H1 (cell line): ENCODE measurements around the gene YBX2. TPM values are rescaled to one million over a fixed set of nuclear protein-coding genes. Genes with fewer than 3 reads are reported as not detected.

Experiments used
- ASH2L ChIP-seq: fragments of 200-600, 300-600 bp; sonication (generic); IDR thresholded peaks from one replicate; pipeline ENCODE4 v1.7.1; 2017; ENCODE audit warnings: low read length
- BRCA1 ChIP-seq: IDR thresholded peaks from 2 replicates; pipeline ENCODE4 v1.6.1; 2012; ENCODE audit warnings: low read depth, low read length, improper control_type of control experiment
- NANOG ChIP-seq: IDR thresholded peaks from 2 replicates; pipeline ENCODE4 v1.6.1; 2011; ENCODE audit warnings: low read length, low read depth, mild to moderate bottlenecking, inconsistent platforms; ENCODE audit not compliant: insufficient read depth, poor library complexity, severe bottlenecking
- SIN3A ChIP-seq, 2 experiments: IDR thresholded peaks in 1 of 2; conservative IDR thresholded peaks in 1 of 2; 2 replicates each; pipeline ENCODE4 v1.6.1; 2011 to 2012; ENCODE audit warnings: low read length in 2 of 2, improper control_type of control experiment in 1 of 2, low read depth in 1 of 2, mild to moderate bottlenecking in 1 of 2
- SP1 ChIP-seq: IDR thresholded peaks from 2 replicates; pipeline ENCODE4 v1.6.1; 2011; ENCODE audit warnings: low read depth, low read length
- SUZ12 ChIP-seq: fragments of 200-600 bp; sonication (generic); IDR thresholded peaks from 2 replicates; pipeline ENCODE4 v1.6.1; 2012; ENCODE audit warnings: mild to moderate bottlenecking, inconsistent platforms, low read length, moderate library complexity, mixed read lengths
- TEAD4 ChIP-seq: IDR thresholded peaks from 2 replicates; pipeline ENCODE4 v1.6.1; 2012; ENCODE audit warnings: low read depth, low read length, inconsistent platforms, mixed read lengths
- YY1 ChIP-seq: IDR thresholded peaks from 2 replicates; pipeline ENCODE4 v1.6.1; 2011; ENCODE audit warnings: low read depth, mild to moderate bottlenecking, low read length
- polyA plus RNA-seq, 7 experiments: library from polyadenylated mRNA; depleted of rRNA in 3 of 7; stranded (reverse) in 5 of 7; unstranded in 2 of 7; fragments of >200 nt in 5 of 7; fragments of 200-250 nt in 2 of 7; gene quantifications; 1 replicate in 5 of 7; 2 replicates in 1 of 7; 4 replicates in 1 of 7; pipeline versions ENCODE4 v1.2.1 to v1.2.3, GENCODE V29; 2011 to 2013; ENCODE audit warnings: missing spikeins in 2 of 7, mixed read lengths in 2 of 7
- total RNA-seq: library from RNA; stranded (reverse); fragmentation: NEBNext Ultra II Directional; extraction: Animal tissue kit (Norgen Biotek cat#: 25700); gene quantifications from 2 replicates; pipeline ENCODE4 v1.2.1, GENCODE V29; 2021
- TF ChIP-seq, protein P1 (sequence below): fragments of 300-600 bp; sonication (generic); IDR thresholded peaks from 2 replicates; pipeline ENCODE4 v1.7.1; 2012; ENCODE audit warnings: low read length, moderate library complexity, mild to moderate bottlenecking, inconsistent platforms; ENCODE audit not compliant: insufficient replicate concordance

The YBX2 gene
- total and polyA plus RNA-seq, 2 of the 8 experiments (the other 6 are each of a cell fraction or from before 2014, with no cell fraction given): 19.2 to 30.5 TPM

DNA sequence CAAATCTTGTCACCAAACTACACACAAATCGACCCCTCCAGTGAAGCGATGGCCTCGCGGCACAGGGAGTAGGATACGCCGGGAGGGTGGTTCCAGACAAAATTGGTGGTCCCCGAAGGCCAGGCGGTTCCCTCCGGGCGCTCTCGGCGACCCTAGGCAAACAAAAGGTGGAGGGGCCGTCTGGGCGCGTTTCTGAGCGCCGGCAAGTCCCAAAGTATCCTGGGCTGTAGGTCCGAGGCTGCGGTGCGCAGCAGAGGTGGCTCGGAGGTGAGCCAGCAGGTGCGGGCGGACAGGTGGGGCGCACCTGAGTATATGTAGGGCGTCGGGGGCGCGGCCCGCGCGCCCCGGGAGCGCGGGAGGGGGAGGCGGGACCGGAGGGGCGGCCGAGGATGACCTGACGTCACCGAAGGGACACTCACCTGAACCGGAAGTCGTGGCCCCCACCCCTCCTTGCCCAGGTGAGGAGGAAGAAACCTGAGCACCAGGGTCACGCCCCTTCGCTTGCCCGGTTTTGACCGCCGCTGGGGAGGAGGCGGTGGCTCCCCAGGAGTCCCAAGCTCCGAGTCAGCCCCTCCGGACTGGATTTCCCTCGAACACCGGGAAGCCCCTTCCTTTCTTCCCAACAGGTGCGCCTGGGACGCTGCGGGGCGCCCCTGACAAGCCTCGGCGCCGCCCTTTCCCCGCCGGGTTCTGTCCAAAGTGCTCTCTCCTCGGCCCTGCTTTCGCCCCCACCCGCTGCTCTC, 32.1 kb downstream of the YBX2 start, which contains the start of gene CLDN7 (continued):
- TF ChIP-seq, protein P1, sequence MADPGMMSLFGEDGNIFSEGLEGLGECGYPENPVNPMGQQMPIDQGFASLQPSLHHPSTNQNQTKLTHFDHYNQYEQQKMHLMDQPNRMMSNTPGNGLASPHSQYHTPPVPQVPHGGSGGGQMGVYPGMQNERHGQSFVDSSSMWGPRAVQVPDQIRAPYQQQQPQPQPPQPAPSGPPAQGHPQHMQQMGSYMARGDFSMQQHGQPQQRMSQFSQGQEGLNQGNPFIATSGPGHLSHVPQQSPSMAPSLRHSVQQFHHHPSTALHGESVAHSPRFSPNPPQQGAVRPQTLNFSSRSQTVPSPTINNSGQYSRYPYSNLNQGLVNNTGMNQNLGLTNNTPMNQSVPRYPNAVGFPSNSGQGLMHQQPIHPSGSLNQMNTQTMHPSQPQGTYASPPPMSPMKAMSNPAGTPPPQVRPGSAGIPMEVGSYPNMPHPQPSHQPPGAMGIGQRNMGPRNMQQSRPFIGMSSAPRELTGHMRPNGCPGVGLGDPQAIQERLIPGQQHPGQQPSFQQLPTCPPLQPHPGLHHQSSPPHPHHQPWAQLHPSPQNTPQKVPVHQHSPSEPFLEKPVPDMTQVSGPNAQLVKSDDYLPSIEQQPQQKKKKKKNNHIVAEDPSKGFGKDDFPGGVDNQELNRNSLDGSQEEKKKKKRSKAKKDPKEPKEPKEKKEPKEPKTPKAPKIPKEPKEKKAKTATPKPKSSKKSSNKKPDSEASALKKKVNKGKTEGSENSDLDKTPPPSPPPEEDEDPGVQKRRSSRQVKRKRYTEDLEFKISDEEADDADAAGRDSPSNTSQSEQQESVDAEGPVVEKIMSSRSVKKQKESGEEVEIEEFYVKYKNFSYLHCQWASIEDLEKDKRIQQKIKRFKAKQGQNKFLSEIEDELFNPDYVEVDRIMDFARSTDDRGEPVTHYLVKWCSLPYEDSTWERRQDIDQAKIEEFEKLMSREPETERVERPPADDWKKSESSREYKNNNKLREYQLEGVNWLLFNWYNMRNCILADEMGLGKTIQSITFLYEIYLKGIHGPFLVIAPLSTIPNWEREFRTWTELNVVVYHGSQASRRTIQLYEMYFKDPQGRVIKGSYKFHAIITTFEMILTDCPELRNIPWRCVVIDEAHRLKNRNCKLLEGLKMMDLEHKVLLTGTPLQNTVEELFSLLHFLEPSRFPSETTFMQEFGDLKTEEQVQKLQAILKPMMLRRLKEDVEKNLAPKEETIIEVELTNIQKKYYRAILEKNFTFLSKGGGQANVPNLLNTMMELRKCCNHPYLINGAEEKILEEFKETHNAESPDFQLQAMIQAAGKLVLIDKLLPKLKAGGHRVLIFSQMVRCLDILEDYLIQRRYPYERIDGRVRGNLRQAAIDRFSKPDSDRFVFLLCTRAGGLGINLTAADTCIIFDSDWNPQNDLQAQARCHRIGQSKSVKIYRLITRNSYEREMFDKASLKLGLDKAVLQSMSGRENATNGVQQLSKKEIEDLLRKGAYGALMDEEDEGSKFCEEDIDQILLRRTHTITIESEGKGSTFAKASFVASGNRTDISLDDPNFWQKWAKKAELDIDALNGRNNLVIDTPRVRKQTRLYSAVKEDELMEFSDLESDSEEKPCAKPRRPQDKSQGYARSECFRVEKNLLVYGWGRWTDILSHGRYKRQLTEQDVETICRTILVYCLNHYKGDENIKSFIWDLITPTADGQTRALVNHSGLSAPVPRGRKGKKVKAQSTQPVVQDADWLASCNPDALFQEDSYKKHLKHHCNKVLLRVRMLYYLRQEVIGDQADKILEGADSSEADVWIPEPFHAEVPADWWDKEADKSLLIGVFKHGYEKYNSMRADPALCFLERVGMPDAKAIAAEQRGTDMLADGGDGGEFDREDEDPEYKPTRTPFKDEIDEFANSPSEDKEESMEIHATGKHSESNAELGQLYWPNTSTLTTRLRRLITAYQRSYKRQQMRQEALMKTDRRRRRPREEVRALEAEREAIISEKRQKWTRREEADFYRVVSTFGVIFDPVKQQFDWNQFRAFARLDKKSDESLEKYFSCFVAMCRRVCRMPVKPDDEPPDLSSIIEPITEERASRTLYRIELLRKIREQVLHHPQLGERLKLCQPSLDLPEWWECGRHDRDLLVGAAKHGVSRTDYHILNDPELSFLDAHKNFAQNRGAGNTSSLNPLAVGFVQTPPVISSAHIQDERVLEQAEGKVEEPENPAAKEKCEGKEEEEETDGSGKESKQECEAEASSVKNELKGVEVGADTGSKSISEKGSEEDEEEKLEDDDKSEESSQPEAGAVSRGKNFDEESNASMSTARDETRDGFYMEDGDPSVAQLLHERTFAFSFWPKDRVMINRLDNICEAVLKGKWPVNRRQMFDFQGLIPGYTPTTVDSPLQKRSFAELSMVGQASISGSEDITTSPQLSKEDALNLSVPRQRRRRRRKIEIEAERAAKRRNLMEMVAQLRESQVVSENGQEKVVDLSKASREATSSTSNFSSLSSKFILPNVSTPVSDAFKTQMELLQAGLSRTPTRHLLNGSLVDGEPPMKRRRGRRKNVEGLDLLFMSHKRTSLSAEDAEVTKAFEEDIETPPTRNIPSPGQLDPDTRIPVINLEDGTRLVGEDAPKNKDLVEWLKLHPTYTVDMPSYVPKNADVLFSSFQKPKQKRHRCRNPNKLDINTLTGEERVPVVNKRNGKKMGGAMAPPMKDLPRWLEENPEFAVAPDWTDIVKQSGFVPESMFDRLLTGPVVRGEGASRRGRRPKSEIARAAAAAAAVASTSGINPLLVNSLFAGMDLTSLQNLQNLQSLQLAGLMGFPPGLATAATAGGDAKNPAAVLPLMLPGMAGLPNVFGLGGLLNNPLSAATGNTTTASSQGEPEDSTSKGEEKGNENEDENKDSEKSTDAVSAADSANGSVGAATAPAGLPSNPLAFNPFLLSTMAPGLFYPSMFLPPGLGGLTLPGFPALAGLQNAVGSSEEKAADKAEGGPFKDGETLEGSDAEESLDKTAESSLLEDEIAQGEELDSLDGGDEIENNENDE: peak; percentile 34
- peak; percentile 37 to 87; a peak in 3 of 4 replicates for TF ChIP-seq SIN3A (conservative IDR thresholded peaks at IDR 0.05 in 1 of 2, IDR thresholded peaks at IDR 0.05 in 1 of 2; ENCODE audit: low read depth in 1 of 2, low read length in 2 of 2)
- TF ChIP-seq ASH2L: no peak
- no peak for TF ChIP-seq SUZ12
- TF ChIP-seq NANOG: no peak
- no peak for TF ChIP-seq TEAD4
- TF ChIP-seq SP1: peak; percentile 88
- TF ChIP-seq BRCA1: no peak
- TF ChIP-seq YY1: 0 out of 2 replicates have a peak, but pooled peaks have one; percentile 9
